Progenitor cell of endocrine pancreas (in vitro differentiated cells): Measurements from ENCODE around the gene GNAI2. TPM values are rescaled to one million over a fixed set of nuclear protein-coding genes. Genes with fewer than 3 reads are reported as not detected.

Source experiments
- DNase-seq: peaks from one replicate; pipeline ENCODE4 v3.0.0; 2021; ENCODE audit warnings: low spot score; ENCODE audit not compliant: unreplicated experiment
- H3K27ac Mint-ChIP-seq: 2 replicates; pipeline ENCODE4 v1.8.0; 2021; ENCODE audit warnings: mild to moderate bottlenecking, moderate library complexity, mixed read lengths
- H3K27me3 Mint-ChIP-seq: 2 replicates; pipeline ENCODE4 v1.8.0; 2021; ENCODE audit warnings: mixed read lengths
- H3K36me3 Mint-ChIP-seq: 2 replicates; pipeline ENCODE4 v1.8.0; 2022; ENCODE audit warnings: mixed read lengths; ENCODE audit not compliant: insufficient read depth
- H3K4me1 Mint-ChIP-seq: 2 replicates; pipeline ENCODE4 v1.8.0; 2021; ENCODE audit warnings: low read depth, mixed read lengths
- H3K4me3 Mint-ChIP-seq: 2 replicates; pipeline ENCODE4 v1.8.0; 2021; ENCODE audit warnings: low read depth, mild to moderate bottlenecking, moderate library complexity, mixed read lengths
- H3K9me3 Mint-ChIP-seq: 2 replicates; pipeline ENCODE4 v1.8.0; 2021; ENCODE audit warnings: low read depth, mixed read lengths
- total RNA-seq: library from RNA; stranded (reverse); gene quantifications from 2 replicates; pipeline ENCODE4 v1.2.1, GENCODE V29; 2021
- TF ChIP-seq, protein P1 (sequence below): fragments of 200-600 bp; sonication (generic); IDR thresholded peaks from one replicate; pipeline ENCODE4 v1.5.0; 2021; ENCODE audit warnings: antibody characterized with exemption, mild to moderate bottlenecking; ENCODE audit not compliant: unreplicated experiment

The GNAI2 gene
- total RNA-seq, 1 donor from 2014 or later = 171 TPM

DNA sequence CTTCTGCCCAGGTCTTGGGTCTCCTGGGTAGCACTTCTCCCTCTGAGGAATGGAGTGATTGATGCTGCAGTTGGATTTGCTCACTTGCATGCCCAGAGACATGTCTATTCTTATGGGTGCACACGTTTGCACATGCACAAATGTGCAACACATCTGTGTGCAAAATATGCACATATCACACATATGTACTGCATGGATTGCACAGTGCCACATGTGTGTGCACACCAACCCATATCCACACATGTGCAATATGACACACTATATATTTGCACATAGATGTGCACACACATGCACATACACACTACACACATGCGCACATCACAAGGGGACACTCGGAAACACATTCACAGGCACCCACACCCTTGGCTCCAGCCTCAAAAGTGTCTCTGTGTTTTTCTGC, 32.3 kb downstream of the GNAI2 start:
- no peak for DNase-seq
- Mint-ChIP-seq H3K27me3 (peaks cover 8% of the 10 kb centered on the region), H3K4me1 (peaks cover 40% of the 10 kb centered on the region), H3K9me3 (no peaks in the 10 kb centered on the region), H3K4me3 (no peak overlapping the region), H3K27ac (no peak overlapping the region), H3K36me3 (no peaks in the 10 kb centered on the region)
- TF ChIP-seq, protein P1, sequence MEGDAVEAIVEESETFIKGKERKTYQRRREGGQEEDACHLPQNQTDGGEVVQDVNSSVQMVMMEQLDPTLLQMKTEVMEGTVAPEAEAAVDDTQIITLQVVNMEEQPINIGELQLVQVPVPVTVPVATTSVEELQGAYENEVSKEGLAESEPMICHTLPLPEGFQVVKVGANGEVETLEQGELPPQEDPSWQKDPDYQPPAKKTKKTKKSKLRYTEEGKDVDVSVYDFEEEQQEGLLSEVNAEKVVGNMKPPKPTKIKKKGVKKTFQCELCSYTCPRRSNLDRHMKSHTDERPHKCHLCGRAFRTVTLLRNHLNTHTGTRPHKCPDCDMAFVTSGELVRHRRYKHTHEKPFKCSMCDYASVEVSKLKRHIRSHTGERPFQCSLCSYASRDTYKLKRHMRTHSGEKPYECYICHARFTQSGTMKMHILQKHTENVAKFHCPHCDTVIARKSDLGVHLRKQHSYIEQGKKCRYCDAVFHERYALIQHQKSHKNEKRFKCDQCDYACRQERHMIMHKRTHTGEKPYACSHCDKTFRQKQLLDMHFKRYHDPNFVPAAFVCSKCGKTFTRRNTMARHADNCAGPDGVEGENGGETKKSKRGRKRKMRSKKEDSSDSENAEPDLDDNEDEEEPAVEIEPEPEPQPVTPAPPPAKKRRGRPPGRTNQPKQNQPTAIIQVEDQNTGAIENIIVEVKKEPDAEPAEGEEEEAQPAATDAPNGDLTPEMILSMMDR = no peak

DNA sequence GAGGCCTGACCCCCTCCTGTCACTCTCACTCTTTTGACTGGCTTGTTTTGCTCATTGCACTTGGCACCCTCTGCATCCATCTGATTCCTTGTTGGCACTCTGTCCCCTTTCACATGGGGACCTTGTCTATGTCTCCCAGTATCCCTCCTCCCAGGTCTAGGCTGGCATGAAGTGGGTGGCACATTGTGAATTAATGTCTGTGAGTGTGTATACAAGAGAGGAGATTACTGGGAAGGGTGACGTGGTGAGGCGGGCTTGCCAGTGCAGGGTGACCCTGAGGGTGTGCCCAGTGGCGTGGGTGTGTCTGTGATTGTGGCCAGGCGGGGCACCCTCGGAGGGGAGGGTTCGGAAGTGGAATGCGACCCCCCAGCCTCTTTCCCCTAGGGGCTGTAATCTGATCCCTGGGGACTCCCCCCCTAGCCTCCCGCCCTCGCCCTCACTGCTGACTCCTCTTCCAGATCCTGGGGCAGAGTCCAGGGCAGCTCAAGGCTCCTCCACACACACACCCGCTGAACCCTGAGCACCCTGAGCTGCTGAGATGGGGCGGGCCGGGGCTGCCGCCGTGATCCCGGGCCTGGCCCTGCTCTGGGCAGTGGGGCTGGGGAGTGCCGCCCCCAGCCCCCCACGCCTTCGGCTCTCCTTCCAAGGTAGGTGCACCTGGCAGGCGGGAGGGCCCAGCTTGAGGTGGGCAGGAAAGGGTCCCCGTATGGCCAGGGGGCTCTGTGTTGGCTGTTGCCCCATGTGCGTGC, 32.9 kb downstream of the GNAI2 start, which contains the start of gene SEMA3B:
Gene SEMA3B (plus strand): TSS at position 445 of the 749 bp plus-strand sequence. CDS start 94 bp downstream, at position 539.
- peaks cover 10% of the 10 kb centered on the region for H3K27me3 Mint-ChIP-seq
- no peak for DNase-seq
- TF ChIP-seq, protein P1 = no peak
- peaks cover 39% of the 10 kb centered on the region for H3K4me1 Mint-ChIP-seq
- H3K9me3 Mint-ChIP-seq = no peaks in the 10 kb centered on the region
- no peaks in the 10 kb centered on the region for H3K36me3 Mint-ChIP-seq
- H3K4me3 Mint-ChIP-seq = no peak within 1 kb of the TSS
- H3K27ac Mint-ChIP-seq = peak within 1 kb of the TSS; percentile 90

DNA sequence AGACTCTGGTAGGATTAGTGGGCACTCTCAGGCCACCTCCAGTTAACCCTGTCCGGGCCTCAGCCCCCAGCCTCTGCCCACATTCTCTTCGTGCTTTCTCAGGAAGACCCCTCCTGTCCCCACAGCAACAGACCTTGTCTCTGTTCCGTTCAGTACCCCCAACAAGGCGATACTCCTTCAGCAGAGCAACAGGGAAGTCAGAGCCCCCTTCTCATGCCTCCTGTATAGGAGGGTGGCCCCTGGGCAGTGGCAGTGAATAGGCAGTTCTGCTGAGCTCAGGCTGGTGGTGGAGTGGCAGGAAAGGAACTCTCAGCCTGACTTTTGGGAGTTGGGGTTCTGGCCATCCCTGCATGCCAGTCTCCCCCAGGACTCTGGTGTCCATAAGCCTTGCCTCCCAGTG, 33.5 kb downstream of the GNAI2 start:
- no peak overlapping the region for H3K27ac Mint-ChIP-seq
- no peak overlapping the region for H3K4me3 Mint-ChIP-seq
- H3K27me3 Mint-ChIP-seq = peaks cover 16% of the 10 kb centered on the region
- peaks cover 4% of the 10 kb centered on the region for H3K36me3 Mint-ChIP-seq
- TF ChIP-seq, protein P1 = no peak
- H3K4me1 Mint-ChIP-seq = peaks cover 36% of the 10 kb centered on the region
- DNase-seq = no peak
- H3K9me3 Mint-ChIP-seq = no peaks in the 10 kb centered on the region

DNA sequence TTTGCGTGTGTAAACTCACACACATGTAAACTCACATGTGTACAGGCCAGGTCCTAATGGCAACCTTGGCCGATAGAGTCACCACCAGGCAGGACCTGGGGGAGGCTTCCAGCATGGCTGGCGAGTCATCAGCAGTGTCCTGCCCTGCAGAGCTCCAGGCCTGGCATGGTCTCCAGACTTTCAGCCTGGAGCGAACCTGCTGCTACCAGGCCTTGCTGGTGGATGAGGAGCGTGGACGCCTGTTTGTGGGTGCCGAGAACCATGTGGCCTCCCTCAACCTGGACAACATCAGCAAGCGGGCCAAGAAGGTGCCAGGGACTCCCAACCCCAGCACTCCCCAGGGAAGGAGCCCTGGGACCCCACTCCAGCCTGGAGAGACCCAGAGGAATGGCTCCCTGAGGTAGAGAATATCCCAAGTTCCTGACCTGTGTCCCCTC, 34.0 kb downstream of the GNAI2 start:
- peaks cover 34% of the 10 kb centered on the region for H3K4me1 Mint-ChIP-seq
- no peak overlapping the region for H3K4me3 Mint-ChIP-seq
- peaks cover 21% of the 10 kb centered on the region for H3K27me3 Mint-ChIP-seq
- no peaks in the 10 kb centered on the region for H3K9me3 Mint-ChIP-seq
- DNase-seq = no peak
- H3K36me3 Mint-ChIP-seq = peaks cover 5% of the 10 kb centered on the region
- TF ChIP-seq, protein P1 = no peak
- no peak overlapping the region for H3K27ac Mint-ChIP-seq

DNA sequence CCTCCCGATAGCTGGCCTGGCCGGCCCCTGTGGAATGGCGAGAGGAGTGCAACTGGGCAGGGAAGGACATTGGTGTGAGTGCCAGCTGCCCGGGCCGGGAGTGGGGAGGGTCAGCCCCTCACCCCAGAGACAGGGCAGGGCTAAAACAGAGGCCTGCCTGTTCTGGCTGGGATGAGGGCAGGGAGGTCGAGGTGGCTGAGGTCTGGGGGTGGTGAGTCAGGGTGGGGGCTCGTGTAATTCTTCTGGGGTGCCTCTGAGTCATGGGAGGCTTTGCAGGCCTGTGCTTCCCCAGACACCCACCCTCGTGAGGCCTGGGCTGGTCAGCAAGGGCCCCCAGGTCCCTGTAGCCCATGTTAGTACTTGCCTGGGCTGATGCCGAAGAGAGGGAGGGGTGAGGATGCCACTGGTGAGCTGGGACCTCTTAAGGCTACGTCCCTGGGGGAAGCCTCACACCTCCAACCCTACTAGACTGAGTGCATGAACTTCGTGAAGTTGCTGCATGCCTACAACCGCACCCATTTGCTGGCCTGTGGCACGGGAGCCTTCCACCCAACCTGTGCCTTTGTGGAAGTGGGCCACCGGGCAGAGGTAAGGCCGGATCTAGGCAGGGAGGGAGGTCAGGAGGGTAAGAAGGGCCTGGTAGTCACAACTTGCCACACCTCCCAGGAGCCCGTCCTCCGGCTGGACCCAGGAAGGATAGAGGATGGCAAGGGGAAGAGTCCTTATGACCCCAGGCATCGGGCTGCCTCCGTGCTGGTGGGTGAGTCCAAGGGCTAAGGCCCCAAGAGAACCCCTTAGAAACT, 34.6 kb downstream of the GNAI2 start:
- peaks cover 34% of the 10 kb centered on the region for H3K4me1 Mint-ChIP-seq
- peaks cover 5% of the 10 kb centered on the region for H3K36me3 Mint-ChIP-seq
- no peak overlapping the region for H3K27ac Mint-ChIP-seq
- H3K9me3 Mint-ChIP-seq = no peaks in the 10 kb centered on the region
- no peak for DNase-seq
- TF ChIP-seq, protein P1 = no peak
- no peak overlapping the region for H3K4me3 Mint-ChIP-seq
- peaks cover 27% of the 10 kb centered on the region for H3K27me3 Mint-ChIP-seq
